Stimulated activated naive CD4-positive, alpha-beta T cell (primary cell): Measurements from ENCODE around the gene ABCF3.

Experiments
- DNase-seq, 6 experiments: peaks; one replicate each; lab custom pipeline; 2025; lab: John Stamatoyannopoulos, UW

Gene ABCF3

GRCh38 chr3:184168363-184169120, 17.5 kb upstream of the ABCF3 start:
- no peak for DNase-seq

DNA sequence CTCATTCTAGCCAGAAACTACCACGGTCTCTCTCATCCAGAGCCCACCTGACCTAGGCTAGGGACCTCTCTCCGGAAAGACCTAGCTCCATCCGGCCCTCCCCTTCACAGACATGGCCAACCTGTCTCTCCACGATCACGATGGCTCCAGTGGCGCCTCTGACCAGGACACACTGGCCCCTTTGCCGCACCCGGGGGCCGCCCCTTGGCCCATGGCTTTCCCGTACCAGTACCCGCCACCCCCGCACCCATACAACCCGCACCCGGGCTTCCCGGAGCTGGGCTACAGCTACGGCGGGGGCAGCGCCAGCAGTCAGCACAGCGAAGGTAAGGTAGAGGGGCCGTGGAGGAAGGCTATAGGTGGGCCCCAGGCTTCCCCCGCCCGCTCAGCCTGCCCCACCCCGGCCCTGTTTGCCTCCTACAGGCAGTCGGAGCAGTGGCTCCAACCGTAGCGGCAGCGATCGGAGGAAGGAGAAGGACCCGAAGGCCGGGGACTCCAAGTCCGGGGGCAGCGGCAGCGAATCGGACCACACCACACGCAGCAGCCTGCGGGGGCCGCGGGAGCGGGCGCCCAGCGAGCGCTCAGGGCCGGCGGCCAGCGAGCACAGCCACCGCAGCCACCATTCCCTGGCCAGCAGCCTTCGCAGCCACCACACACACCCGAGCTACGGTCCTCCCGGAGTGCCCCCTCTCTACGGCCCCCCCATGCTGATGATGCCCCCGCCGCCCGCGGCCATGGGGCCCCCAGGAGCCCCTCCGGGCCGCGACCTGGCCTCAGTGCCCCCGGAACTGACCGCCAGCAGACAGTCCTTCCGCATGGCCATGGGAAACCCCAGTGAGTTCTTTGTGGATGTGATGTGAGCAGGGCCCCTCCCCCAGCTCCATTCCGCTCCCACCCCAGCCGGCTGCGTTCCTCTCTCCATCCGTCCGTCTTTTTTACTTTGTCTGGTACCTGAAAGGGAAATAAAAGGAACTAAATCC, 15.8 kb upstream of the ABCF3 start:
- no peak for DNase-seq

- no peak for DNase-seq
These were observed 14.4 kb upstream of the ABCF3 start for GRCh38 chr3:184171562-184171961.

- no peak for DNase-seq
These were observed 13.2 kb upstream of the ABCF3 start for GRCh38 chr3:184172681-184173373.

DNA sequence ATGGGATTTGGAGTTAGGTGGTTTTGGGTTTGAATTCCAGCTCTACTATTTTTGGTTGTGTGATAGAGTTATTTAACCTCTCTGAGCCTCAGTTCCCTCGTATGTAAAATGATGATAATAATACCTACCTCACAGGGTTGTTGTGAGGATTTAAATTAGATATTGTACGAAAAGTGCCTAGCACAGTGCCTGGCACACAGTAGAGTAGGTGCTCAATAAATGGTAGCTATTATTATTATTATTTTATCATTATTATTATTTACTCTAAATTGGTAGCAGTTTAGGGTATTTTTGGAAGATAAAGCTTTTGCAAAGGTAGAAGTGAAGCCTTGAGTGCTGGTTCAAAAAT, 12.7 kb upstream of the ABCF3 start:
- no peak for DNase-seq

DNA sequence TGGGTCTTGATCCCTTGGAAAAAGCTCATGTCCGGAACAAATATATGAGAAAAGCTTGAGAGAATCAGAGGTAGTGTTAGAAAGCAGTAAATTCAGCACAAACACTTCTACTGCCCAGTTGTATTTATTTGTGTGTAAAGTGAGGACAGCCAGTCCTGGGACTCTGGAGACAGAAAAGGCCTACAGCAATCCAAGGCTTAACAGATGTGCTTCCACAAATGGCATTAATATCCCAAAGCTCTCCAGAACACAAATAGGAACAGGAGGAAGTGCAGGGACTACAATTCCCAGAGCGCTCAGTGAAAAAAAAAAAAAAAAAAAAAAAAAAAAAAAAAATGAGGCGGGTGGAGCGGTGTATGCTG, 11.7 kb upstream of the ABCF3 start:
- no peak for DNase-seq

DNA sequence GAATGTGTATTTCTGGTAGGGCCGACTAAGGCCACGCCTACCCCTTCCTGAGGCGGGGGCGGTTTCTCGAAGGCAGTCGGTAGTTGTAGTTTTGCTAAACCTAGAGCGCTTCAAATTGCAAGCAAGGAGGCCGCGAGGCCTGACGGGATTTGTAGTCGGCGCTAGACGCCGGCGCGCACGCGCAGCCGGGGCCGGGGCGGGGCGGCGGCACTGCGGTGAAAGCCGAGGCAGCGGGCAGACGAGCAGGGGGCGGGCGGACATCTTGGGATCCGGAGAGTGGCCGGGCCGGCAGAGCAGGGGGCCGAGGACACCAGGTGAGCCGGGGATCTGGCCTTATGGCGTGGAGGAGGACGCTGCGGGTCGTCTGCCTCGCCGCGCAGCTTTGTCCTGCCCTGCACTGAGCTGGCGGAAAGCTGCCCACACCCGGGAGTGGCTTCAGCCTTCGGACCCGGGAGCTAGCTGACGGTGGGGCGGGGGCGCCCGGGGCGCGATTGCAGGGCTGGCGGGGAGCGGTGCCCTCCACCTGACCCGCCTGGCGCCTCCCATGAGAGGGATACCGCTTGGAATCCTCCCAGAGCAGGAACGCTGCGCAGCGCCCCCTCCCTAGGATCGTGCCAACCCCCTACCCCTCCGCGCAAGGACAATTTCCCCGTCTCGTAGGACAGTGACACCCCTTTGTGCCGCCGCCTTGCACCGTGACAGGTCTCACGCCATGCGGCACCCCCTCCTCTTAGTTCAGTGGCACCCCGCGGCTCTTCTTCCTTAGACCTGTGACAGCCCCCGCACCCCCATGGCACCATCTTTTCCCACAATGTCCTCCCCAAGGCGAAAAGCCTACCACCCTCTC, 11.1 kb upstream of the ABCF3 start, which contains the start of gene AP2M1:
Gene AP2M1, plus strand, starts transcription at position 210 of the 847 bp plus-strand sequence. CDS start 2,139 bp downstream, outside the sequence.
- peak; percentile 95 to 98 (median 96) for DNase-seq

GRCh38 chr3:184175506-184175905, 10.5 kb upstream of the ABCF3 start:
- no peak for DNase-seq

DNA sequence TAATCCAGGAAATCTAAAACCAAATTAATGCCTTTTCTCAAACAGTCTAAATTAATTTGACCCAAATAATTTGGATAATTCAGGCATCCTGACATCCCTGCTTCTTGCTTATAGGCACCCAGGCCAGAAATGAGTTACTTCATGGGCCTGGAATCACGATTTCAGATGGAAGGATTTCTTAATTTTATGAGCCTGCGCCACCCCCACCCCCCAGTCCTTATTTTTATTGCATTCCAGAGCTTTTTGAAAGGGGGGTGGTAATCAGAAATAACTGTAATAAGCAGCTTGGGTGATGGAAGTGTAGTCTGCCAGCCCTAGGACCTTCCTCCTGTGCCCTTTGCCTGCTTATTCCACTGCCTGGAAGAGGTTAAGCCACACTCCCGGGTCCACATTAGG, 10.0 kb upstream of the ABCF3 start:
- DNase-seq = no peak

DNA sequence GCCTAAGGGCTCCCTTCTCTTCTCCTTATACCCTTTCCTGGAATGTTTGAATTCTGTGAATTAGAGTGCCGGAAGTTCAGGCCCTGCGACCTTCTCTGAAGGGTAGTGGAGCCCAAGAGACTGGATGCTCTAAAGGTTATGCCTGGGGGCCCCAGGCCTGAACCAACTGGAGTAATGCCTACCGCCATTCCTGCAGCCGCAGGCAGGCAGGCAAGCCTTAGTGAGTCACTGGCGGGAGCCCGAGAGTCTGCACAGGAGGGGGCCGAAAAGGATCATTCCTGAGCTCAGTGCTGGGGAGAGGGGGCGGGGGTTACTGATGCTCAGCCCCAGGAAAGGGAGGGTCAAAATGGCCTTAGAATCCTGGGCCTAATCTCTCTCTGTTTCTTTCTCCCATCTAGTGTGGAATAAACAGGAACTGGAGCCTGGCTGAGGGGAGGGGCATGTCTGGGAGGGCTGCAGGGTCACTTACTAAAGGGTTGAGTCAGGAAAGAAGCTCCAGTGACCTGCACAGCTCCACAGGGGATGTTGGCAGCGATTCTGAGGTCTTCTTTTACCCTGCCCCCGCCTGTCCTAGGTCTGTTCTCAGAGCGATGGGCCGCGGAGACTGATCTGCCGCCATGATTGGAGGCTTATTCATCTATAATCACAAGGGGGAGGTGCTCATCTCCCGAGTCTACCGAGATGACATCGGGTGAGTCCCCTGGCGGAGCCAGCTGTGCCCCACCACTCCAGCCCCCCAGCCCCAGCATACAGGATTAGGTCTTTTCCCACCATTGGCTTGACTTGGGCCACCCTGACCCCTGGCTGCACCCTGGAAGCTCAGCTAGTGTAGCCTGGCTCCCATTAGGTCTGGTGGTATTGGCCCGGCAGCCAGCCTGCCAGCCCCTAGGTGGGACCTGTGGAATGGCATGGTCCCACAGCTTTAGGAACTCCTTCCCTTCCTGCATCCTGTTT, 9.3 kb upstream of the ABCF3 start:
- no peak for DNase-seq

GRCh38 chr3:184177331-184177731, 8.7 kb upstream of the ABCF3 start:
- no peak for DNase-seq

- DNase-seq = no peak
These were observed 8.2 kb upstream of the ABCF3 start for GRCh38 chr3:184177767-184178306.

GRCh38 chr3:184178521-184179138, 7.4 kb upstream of the ABCF3 start:
- DNase-seq = no peak

- no peak for DNase-seq
These were observed 5.8 kb upstream of the ABCF3 start for GRCh38 chr3:184180165-184180564.

- no peak for DNase-seq
These were observed 4.4 kb upstream of the ABCF3 start for GRCh38 chr3:184181596-184181995.

- no peak for DNase-seq
These were observed 2.3 kb upstream of the ABCF3 start for GRCh38 chr3:184183679-184184078.

GRCh38 chr3:184184546-184185230, 1.3 kb upstream of the ABCF3 start:
- no peak for DNase-seq

GRCh38 chr3:184185461-184186183, 377 bp upstream of the ABCF3 start:
- DNase-seq = peak; percentile 97 to 100 (median 99)

GRCh38 chr3:184186902-184187207, 856 bp downstream of the ABCF3 start:
- no peak for DNase-seq
